Mesothelial cell of epicardium (in vitro differentiated cells): ENCODE results near the gene OTOP2. TPM values are rescaled to one million over a fixed set of nuclear protein-coding genes. Genes with fewer than 3 reads are reported as not detected.

Source experiments
- DNase-seq, 2 experiments: peaks; one replicate each; pipeline ENCODE4 v3.0.0; 2021; ENCODE audit warnings: low spot score in 2 of 2; ENCODE audit not compliant: unreplicated experiment in 2 of 2
- H3K27ac Mint-ChIP-seq: 2 replicates; pipeline ENCODE4 v1.8.0; 2021; ENCODE audit warnings: mixed read lengths
- H3K27me3 Mint-ChIP-seq: 2 replicates; pipeline ENCODE4 v1.8.0; 2021; ENCODE audit warnings: low read depth, mixed read lengths
- H3K36me3 Mint-ChIP-seq: 2 replicates; pipeline ENCODE4 v1.8.0; 2021; ENCODE audit warnings: mixed read lengths
- H3K4me1 Mint-ChIP-seq: 2 replicates; pipeline ENCODE4 v1.8.0; 2021; ENCODE audit warnings: mixed read lengths
- H3K4me3 Mint-ChIP-seq: 2 replicates; pipeline ENCODE4 v1.8.0; 2021; ENCODE audit warnings: mild to moderate bottlenecking, moderate library complexity, mixed read lengths
- H3K9me3 Mint-ChIP-seq: 2 replicates; pipeline ENCODE4 v1.8.0; 2021; ENCODE audit warnings: mixed read lengths
- CTCF ChIP-seq: fragments of 200-600 bp; sonication (generic); IDR thresholded peaks from one replicate; pipeline ENCODE4 v1.5.0; 2021; ENCODE audit warnings: antibody characterized with exemption; ENCODE audit not compliant: unreplicated experiment
- total RNA-seq: library from RNA; stranded (reverse); gene quantifications from 3 replicates; pipeline ENCODE4 v1.2.1, GENCODE V29; 2021

The OTOP2 gene
- total RNA-seq, 1 donor from 2014 or later, result not detected

DNA sequence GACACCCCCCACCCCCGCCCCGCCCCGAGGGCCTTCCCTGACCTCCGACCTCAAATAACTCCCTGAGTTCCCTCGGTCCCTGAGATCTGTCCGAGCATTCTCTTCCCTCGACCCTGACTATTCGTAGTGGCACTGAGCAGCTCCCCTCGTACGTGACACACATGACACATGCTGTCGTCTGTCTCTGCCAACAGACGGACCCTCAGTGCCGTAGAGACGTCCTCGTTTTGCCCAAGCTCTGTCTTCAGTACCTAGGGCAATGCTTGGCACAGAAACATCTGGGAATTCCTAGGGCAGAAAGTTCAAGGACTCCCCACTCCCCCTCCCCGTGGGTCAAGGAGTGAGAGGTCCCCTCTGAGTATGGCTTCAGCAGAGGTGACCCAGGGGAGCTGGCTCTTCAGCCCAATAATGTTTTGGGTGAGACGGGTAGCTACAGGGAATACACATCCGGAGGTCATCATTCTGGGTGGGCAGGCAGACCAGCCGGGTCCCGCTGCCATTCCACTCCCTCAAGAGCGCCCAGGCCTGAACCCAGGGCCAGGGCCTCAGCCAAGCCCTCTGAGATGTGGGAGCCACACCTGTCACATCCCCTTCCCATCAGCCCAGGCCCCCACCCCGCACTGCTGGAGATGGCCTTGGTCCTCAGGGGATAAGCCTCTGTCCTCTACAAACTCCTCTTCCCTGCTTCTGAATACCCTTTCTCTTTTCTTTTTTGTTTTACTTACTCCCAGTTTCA lies 30.0 kb upstream of the OTOP2 start:
- Mint-ChIP-seq H3K4me1 (peaks cover 3% of the 10 kb centered on the region), H3K27ac (no peak overlapping the region), H3K36me3 (no peaks in the 10 kb centered on the region), H3K27me3 (peaks cover 66% of the 10 kb centered on the region), H3K9me3 (no peaks in the 10 kb centered on the region), H3K4me3 (peak overlapping the region; percentile 68)
- TF ChIP-seq CTCF, result no peak
- no peak for DNase-seq

- DNase-seq, result no peak
- TF ChIP-seq CTCF, result no peak
- Mint-ChIP-seq H3K36me3 (no peaks in the 10 kb centered on the region), H3K4me3 (no peak overlapping the region), H3K27me3 (peaks cover 45% of the 10 kb centered on the region), H3K4me1 (peaks cover 3% of the 10 kb centered on the region), H3K9me3 (no peaks in the 10 kb centered on the region), H3K27ac (no peak overlapping the region)
Measured at GRCh38 chr17:74898376-74898946, 25.6 kb upstream of the OTOP2 start.

DNA sequence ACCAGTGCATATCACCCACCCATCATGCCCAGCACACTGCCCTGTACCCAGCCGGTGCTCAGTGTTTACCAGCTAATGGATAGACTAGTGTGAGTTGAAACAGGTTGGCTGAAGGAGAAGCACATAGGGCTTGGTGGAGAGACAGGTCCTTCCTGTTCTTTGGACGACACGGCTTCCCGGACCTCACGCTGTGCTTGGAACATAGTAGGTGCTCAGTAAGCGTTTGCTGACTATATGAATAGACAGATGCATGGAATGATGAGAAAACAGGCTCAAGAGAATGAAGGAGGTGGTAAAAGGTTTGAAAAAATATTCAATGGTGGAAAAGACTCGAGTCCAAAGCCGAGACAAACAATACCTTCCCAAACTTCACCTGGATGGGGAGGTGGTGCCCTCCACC lies 23.9 kb upstream of the OTOP2 start:
- DNase-seq, result no peak
- Mint-ChIP-seq H3K27me3 (peaks cover 30% of the 10 kb centered on the region), H3K4me1 (no peaks in the 10 kb centered on the region), H3K27ac (no peak overlapping the region), H3K4me3 (no peak overlapping the region), H3K36me3 (no peaks in the 10 kb centered on the region), H3K9me3 (no peaks in the 10 kb centered on the region)
- no peak for TF ChIP-seq CTCF

DNA sequence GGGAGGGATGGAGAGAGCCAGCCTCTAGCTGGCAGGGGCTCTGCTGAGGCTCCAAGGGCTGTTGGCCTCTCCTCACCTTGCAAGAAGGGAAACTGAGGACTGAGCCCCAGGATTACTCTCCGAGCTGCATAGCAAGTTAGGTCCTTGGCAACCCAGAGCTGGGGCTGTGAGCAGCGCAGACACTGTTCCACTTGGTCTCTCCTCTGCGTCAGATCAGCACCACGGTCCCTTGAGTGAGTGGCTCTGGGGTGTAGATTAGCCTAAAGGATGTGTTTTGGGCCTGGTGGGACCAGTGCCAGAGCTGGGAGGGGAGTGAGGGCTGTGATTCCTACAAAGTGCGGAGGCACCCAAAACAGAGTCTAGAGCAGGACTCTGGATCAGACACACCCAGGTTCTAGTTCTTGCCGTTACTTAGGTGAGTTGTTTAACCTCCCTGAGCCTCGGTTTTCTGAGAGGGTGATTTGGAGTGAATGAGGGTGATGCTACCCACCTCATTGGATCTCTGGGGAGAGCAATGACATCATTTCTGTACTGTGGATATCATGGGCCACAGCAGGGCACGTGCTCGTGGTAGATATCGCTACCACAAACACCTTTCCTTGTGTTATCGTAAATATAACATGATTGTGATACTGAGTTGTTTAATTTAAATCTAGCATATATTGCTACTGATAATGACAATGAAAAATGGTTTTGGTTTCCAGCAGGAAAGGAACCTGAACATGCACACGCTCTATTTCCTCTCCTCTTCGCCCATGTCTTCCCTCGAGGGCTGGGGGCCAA lies 22.5 kb upstream of the OTOP2 start:
- no peak for DNase-seq
- TF ChIP-seq CTCF, result no peak
- Mint-ChIP-seq H3K4me3 (no peak overlapping the region), H3K9me3 (no peaks in the 10 kb centered on the region), H3K36me3 (no peaks in the 10 kb centered on the region), H3K4me1 (peaks cover 3% of the 10 kb centered on the region), H3K27ac (no peak overlapping the region), H3K27me3 (peaks cover 17% of the 10 kb centered on the region)

DNA sequence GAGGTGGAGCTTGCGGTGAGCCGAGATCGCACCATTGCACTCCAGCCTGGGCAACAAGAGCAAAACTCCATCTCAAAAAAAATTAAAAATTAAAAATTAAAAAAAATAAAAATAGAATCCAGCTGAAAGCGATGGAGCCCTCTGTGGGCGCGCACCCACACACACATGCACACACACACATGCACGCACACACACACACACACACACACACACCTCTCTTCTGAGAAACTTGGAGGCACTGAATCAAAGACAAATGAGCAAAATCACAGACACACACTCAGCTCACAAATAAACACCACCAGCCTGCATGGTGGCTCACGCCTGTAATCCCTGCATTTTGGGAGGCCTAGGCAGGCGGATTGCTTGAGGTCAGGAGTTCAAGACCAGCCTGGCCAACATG lies 21.0 kb upstream of the OTOP2 start:
- no peak for TF ChIP-seq CTCF

More for the DNA sequence above, 21.0 kb upstream of the OTOP2 start:
- peaks cover 8% of the 10 kb centered on the region for H3K27me3 Mint-ChIP-seq
- DNase-seq, result no peak
- no peak overlapping the region for H3K27ac Mint-ChIP-seq
- H3K4me1 Mint-ChIP-seq, result peaks cover 9% of the 10 kb centered on the region
- H3K9me3 Mint-ChIP-seq, result no peaks in the 10 kb centered on the region
- no peaks in the 10 kb centered on the region for H3K36me3 Mint-ChIP-seq
- no peak overlapping the region for H3K4me3 Mint-ChIP-seq
